Heart right ventricle (tissue), 16 donors: ENCODE measurements around the gene CAPN8. TPM values are rescaled to one million over a fixed set of nuclear protein-coding genes. Genes with fewer than 3 reads are reported as not detected.
A peak's percentile ranks its signal among the peaks of the same experiment; 100 is the strongest.

Experiments used
- ATAC-seq, 8 donors: fragments of 200-7000 bp; cut with Tn5 transposase; one replicate each; pipeline ENCODE4 v1.9.1; 2020; ENCODE audit warnings: mild to moderate bottlenecking in 8 of 8, moderate library complexity in 8 of 8, moderate number of reproducible peaks in 1 of 8
- DNase-seq, 2 donors: peaks; one replicate each; pipeline ENCODE4 v3.0.0-alpha.2; 2020
- H3K27ac ChIP-seq, 10 donors: fragments of 200-600 bp; sonication (generic) in 2 of 10; one replicate each; pipeline versions ENCODE4 v1.5.0 to v1.8.0; 2020 to 2022; ENCODE audit warnings: mild to moderate bottlenecking in 3 of 10
- H3K27me3 ChIP-seq, 7 donors: fragments of 200-600 bp; one replicate each; pipeline ENCODE4 v1.8.0; 2021 to 2022; ENCODE audit warnings: mild to moderate bottlenecking in 2 of 7
- H3K36me3 ChIP-seq, 9 donors: fragments of 200-600 bp; sonication (generic) in 1 of 9; one replicate each; pipeline versions ENCODE4 v1.5.0 to v1.8.0; 2020 to 2022; ENCODE audit warnings: mild to moderate bottlenecking in 2 of 9
- H3K4me1 ChIP-seq, 9 donors: fragments of 200-600 bp; sonication (generic) in 1 of 9; one replicate each; pipeline versions ENCODE4 v1.5.0 to v1.8.0; 2020 to 2022; ENCODE audit warnings: mild to moderate bottlenecking in 4 of 9
- H3K4me3 ChIP-seq, 10 donors: fragments of 200-600 bp; sonication (generic) in 2 of 10; one replicate each; pipeline versions ENCODE4 v1.5.0 to v1.8.0; 2020 to 2022; ENCODE audit warnings: mild to moderate bottlenecking in 7 of 10, moderate library complexity in 2 of 10
- H3K9me3 ChIP-seq, 11 donors: fragments of 200-600 bp in 10 of 11; sonication (generic) in 2 of 11; one replicate each; pipeline versions ENCODE4 v1.5.0 to v1.8.0; 2013 to 2022; ENCODE audit warnings: mild to moderate bottlenecking in 2 of 11, control low read depth in 1 of 11, moderate library complexity in 1 of 11
- whole genome bisulfite sequencing, 2 donors: extraction: QIAGEN DNeasy Blood & Tissue Kit; methylation state at CpG; one replicate each; pipeline ENCODE4 v1.1.7; 2013; ENCODE audit warnings: inconsistent platforms in 1 of 2; 5-methylcytosine and 5-hydroxymethylcytosine counted together
- intact Hi-C, 10 donors: fragments of 100-400 bp; cut with DNase I; formaldehyde crosslinking; loops; one replicate each; pipeline versions ENCODE4 v1.11.1 to v1.14.2; 2022
- polyA plus RNA-seq, 2 donors: library from polyadenylated mRNA; stranded (reverse); fragments of 200-250 nt; gene quantifications; one replicate each; pipeline ENCODE4 v1.2.3, GENCODE V29; 2013
- total RNA-seq, 10 donors: library from RNA; stranded (reverse); fragmentation: NEBNext Ultra II Directional in 3 of 10; extraction: Animal tissue kit (Norgen Biotek cat#: 25700) in 3 of 10; gene quantifications; one replicate each; pipeline versions ENCODE4 v1.2.1 to v1.2.4, GENCODE V29; 2021 to 2023
- TF ChIP-seq, protein P1 (sequence below), 9 donors: fragments of 200-600 bp; sonication (generic) in 2 of 9; IDR thresholded peaks; one replicate each; pipeline versions ENCODE4 v1.5.0 to v1.8.0; 2021 to 2022; ENCODE audit warnings: antibody characterized with exemption in 9 of 9, mild to moderate bottlenecking in 5 of 9, moderate library complexity in 1 of 9
- donor health status: Arrhythmogenic right ventricular cardiomyopathy.
- donor health status: ischemic (EF 13 %, LVEDD 7.1; RV severe dilation, severe dysfunction).
- donor health status: healthy with polysubstance abuse.
- donor health status: DM: no; HTN: yes; CAD: no.
- donor health status: DM: no; HTN: no; CAD: no.
- donor health status: ischemic (EF 25% LVEDD 6.9; RV normal size, moderate dysfunction).
- donor health status: ischemic (EF 25% LVEDD 5.7; RV mildly dilated, moderate dysfunction).
- donor health status: healthy.
- donor health status: DM: yes; HTN: yes; CAD: no.
- donor health status: Ischemic cardiomyopathy.
- donor health status: ischemic (EF 35%, LVEDD 5.7; RV mildly dilated, moderate dysfunction).
- donor health status: nonischemic (EF 11% LVEDD 7.7; RV severe dilation, severe dysfunction).
- donor health status: DM: yes; HTN: yes; CAD: no.
- donor health status: PGD.
- donor health status: ischemic (EF 29% LVEDD 5.4; RV normal size, mild dysfunction).
- donor health status: nonischemic (EF 23%, LVEDD 6.1; RV moderate dilation, normal function).

The CAPN8 gene
- total and polyA plus RNA-seq, 12 donors = 0.10 TPM; not detected in 11

DNA sequence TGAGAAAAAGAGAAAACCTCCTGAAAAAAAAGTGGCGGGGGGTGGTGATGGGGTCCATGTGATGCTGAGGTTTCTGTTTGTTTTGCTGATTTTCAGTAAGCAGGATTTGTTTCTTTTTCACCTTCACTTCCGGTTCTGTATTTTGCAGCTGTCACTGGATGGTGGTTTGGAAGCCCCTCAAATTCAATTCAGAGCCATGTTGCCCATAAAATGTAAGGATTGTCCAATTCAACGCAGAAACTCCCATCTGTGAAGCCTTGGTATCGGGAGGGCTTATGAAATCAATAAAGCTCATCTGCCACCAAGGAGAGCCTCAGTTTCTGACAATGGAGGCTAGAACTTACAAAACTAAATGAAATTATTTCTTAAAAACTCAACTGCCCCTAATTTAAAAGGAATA is 12.1 kb downstream of the CAPN8 start:
- ATAC-seq (no peak), DNase-seq (no peak)
- Histone ChIP-seq H3K27me3 (peaks cover 0 to 12% (median 0%) of the 10 kb centered on the region in 7 donors), H3K36me3 (no peaks in the 10 kb centered on the region), H3K9me3 (no peaks in the 10 kb centered on the region), H3K27ac (no peak overlapping the region), H3K4me3 (no peak overlapping the region), H3K4me1 (peaks cover 0 to 5% (median 0%) of the 10 kb centered on the region in 9 donors)
- intact Hi-C loops = no loop called here
- 95% methylated on average over 4 of the region's 4 CpGs for WGBS, 2 donors
- TF ChIP-seq, protein P1, sequence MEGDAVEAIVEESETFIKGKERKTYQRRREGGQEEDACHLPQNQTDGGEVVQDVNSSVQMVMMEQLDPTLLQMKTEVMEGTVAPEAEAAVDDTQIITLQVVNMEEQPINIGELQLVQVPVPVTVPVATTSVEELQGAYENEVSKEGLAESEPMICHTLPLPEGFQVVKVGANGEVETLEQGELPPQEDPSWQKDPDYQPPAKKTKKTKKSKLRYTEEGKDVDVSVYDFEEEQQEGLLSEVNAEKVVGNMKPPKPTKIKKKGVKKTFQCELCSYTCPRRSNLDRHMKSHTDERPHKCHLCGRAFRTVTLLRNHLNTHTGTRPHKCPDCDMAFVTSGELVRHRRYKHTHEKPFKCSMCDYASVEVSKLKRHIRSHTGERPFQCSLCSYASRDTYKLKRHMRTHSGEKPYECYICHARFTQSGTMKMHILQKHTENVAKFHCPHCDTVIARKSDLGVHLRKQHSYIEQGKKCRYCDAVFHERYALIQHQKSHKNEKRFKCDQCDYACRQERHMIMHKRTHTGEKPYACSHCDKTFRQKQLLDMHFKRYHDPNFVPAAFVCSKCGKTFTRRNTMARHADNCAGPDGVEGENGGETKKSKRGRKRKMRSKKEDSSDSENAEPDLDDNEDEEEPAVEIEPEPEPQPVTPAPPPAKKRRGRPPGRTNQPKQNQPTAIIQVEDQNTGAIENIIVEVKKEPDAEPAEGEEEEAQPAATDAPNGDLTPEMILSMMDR (IDR thresholded peaks at IDR 0.05) = no peak

DNA sequence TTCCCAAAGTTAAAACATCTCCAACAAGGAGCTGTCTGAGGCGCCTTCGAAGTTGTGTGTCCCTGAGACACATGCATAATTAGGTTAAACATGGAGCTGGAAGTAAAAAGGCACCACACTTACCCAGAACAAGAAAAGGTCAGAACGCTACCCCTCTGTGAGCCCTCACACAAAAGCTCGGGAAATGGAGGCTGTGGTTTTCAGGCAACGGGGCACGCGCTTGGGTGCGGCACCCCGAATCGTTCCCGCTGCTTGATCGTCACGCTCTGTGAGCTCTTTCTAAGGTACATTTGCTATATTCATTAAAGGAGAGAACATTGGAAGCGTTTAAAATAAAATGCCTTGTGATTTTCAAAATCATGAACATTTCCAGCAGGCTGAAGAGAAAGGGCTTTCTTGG is 12.5 kb downstream of the CAPN8 start:
- H3K27me3 ChIP-seq = peaks cover 0 to 14% (median 0%) of the 10 kb centered on the region in 7 donors
- H3K4me1 ChIP-seq = peaks cover 0 to 5% (median 0%) of the 10 kb centered on the region in 9 donors
- H3K27ac ChIP-seq = no peak overlapping the region
- 91 to 94% methylated on average over 14 of the region's 14 CpGs for WGBS, 2 donors
- no peaks in the 10 kb centered on the region for H3K36me3 ChIP-seq
- no peak for DNase-seq
- H3K9me3 ChIP-seq = no peaks in the 10 kb centered on the region
- H3K4me3 ChIP-seq = no peak overlapping the region
- ATAC-seq = no peak
- TF ChIP-seq, protein P1 (IDR thresholded peaks at IDR 0.05) = no peak
- intact Hi-C loops = no loop called here

GRCh38 chr1:223652436-223652941 is 13.0 kb downstream of the CAPN8 start:
- DNase-seq = no peak
- peak in 1 of 8 donors; percentile 40 for ATAC-seq
- 64 to 69% methylated on average over 12 of the region's 12 CpGs for WGBS, 2 donors
- TF ChIP-seq, protein P1 (IDR thresholded peaks at IDR 0.05) = no peak
- Histone ChIP-seq H3K36me3 (no peaks in the 10 kb centered on the region), H3K27ac (no peak overlapping the region), H3K9me3 (no peaks in the 10 kb centered on the region), H3K27me3 (peaks cover 0 to 16% (median 0%) of the 10 kb centered on the region in 7 donors), H3K4me3 (no peak overlapping the region), H3K4me1 (peaks cover 0 to 5% (median 0%) of the 10 kb centered on the region in 9 donors)
- intact Hi-C loops = no loop called here

DNA sequence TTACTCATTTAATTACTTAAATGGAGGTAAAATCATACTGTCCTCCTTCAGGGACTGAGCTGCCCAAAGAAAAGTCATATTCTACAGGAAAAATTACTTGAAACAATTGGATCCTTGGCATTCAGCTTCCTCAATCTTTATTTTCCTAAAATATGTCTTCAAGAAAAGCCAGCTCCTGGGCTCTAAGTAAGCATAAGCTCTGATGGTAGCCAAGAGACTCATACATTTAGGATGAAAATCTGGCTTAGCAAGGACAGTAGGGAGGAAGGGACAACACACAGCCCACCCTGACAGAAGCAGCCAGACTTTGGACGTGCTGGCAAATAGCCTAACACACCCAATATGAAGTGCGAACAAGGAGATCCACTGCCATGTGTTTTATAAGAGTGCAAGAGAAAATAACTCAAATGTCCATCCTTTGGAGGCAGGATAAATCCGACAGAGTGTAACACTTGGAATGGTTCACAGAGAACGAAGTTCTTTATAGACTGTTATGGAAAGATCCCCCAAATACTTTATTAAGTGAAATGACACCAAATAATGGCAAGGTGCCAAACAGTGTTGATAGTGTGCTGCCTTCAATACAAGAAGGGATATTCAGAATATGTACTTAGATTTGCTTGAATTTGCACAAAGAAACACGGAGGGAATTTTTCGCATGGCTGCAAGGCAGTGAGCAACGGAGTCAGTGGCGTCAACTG is 14.1 kb downstream of the CAPN8 start:
- TF ChIP-seq, protein P1 (IDR thresholded peaks at IDR 0.05) = no peak
- Histone ChIP-seq H3K36me3 (no peaks in the 10 kb centered on the region), H3K4me1 (peaks cover 0 to 5% (median 0%) of the 10 kb centered on the region in 9 donors), H3K27me3 (peaks cover 0 to 16% (median 0%) of the 10 kb centered on the region in 7 donors), H3K9me3 (no peaks in the 10 kb centered on the region), H3K27ac (no peak overlapping the region), H3K4me3 (no peak overlapping the region)
- ATAC-seq (no peak), DNase-seq (no peak)
- intact Hi-C loops = no loop called here
- 80 to 81% methylated on average over 8 of the region's 8 CpGs for WGBS, 2 donors
